Epithelial cell of proximal tubule (primary cell): ENCODE results near the gene SNX10. TPM values are rescaled to one million over a fixed set of nuclear protein-coding genes. Genes with fewer than 3 reads are reported as not detected.

Experiments
- DNase-seq: peaks from one replicate; pipeline ENCODE4 v3.0.0-alpha.2; 2011; ENCODE audit warnings: low read depth
- H3K4me3 ChIP-seq: 2 replicates; pipeline ENCODE4 v1.5.1; 2011; ENCODE audit warnings: low read depth, mild to moderate bottlenecking, low read length
- total RNA-seq: library from RNA; depleted of rRNA; stranded (reverse); fragments of >200 nt; gene quantifications from 2 replicates; pipeline ENCODE4 v1.2.3, GENCODE V29; 2015
- TF ChIP-seq, protein P1 (sequence below): conservative IDR thresholded peaks from 2 replicates; pipeline ENCODE4 v1.5.1; 2012; ENCODE audit warnings: low read depth, mild to moderate bottlenecking, low read length

SNX10 gene
- total RNA-seq, 1 donor from 2014 or later, result 29.0 TPM

DNA sequence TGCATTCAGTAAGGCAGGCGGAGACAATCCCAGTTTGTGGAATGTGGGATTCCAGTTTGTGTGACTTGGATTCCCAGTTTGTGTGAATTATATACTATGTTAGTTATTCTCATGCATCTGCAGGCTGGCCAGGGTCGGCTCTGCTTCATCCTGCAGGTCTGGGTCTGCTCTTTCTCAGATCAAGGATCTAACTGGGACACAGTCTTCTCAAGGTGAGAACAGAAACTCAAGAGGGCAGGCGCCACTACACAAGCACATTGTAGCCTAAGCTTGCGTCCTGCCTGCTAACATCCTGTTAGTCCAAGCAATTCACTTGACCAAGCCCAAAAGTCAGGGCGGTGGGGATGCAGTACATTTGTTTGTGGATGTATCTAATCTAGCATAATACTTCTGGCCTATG lies 131.1 kb downstream of the SNX10 start:
- TF ChIP-seq, protein P1, sequence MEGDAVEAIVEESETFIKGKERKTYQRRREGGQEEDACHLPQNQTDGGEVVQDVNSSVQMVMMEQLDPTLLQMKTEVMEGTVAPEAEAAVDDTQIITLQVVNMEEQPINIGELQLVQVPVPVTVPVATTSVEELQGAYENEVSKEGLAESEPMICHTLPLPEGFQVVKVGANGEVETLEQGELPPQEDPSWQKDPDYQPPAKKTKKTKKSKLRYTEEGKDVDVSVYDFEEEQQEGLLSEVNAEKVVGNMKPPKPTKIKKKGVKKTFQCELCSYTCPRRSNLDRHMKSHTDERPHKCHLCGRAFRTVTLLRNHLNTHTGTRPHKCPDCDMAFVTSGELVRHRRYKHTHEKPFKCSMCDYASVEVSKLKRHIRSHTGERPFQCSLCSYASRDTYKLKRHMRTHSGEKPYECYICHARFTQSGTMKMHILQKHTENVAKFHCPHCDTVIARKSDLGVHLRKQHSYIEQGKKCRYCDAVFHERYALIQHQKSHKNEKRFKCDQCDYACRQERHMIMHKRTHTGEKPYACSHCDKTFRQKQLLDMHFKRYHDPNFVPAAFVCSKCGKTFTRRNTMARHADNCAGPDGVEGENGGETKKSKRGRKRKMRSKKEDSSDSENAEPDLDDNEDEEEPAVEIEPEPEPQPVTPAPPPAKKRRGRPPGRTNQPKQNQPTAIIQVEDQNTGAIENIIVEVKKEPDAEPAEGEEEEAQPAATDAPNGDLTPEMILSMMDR, result no peak
- H3K4me3 ChIP-seq, result no peak overlapping the region
- no peak for DNase-seq

DNA sequence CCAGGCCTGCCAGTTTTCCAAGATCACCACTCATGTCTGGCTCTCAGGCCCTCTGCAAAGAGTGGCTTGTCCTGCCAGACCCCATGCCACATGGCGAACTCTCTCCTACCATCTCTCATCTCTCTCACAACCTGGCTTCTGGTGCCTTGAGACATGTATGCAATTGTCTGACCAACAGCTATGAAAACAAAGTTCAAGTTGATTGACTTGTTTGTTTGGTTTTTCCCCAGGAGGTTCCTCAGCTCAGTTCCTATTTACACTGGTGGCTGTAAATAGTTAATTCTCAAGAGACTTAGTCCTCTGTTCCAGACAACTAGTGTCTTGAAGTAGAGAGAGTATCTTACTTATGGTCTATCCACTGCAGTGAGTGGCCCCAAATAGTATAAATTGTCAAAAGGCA lies 131.8 kb downstream of the SNX10 start:
- DNase-seq, result no peak
- TF ChIP-seq, protein P1, result no peak
- H3K4me3 ChIP-seq, result no peak overlapping the region

Other genes starting within 250 kb of the SNX10 start
- 75.6 and 98.0 TPM in 2 replicates for gene NFE2L3, start 139.7 kb upstream of the SNX10 start, total RNA-seq
- gene HNRNPA2B1, start 91.1 kb upstream of the SNX10 start, total RNA-seq, result 287 and 348 TPM in 2 replicates
- 139 and 151 TPM in 2 replicates for gene CBX3, start 90.1 kb upstream of the SNX10 start, total RNA-seq